HepG2 (cell line): ENCODE data around the gene NSUN5. TPM values are rescaled to one million over a fixed set of nuclear protein-coding genes. Genes with fewer than 3 reads are reported as not detected.

ENCODE experiments used
- DR1 ChIP-seq: sonication (generic); formaldehyde crosslinking; IDR thresholded peaks from 2 replicates; pipeline ENCODE4 v1.8.0; 2021; ENCODE audit warnings: mild to moderate bottlenecking, missing genetic modification reagents, inconsistent platforms
- FOXP4 ChIP-seq: sonication (generic); formaldehyde crosslinking; IDR thresholded peaks from 2 replicates; pipeline ENCODE4 v1.4.0; 2020; ENCODE audit warnings: missing genetic modification reagents
- HDAC6 ChIP-seq: fragments of 200-600 bp; sonication (generic); IDR thresholded peaks from 2 replicates; pipeline ENCODE4 v1.7.0; 2017; ENCODE audit warnings: mild to moderate bottlenecking, antibody characterized with exemption, low read length, low read depth
- IRX3 ChIP-seq: sonication (generic); formaldehyde crosslinking; IDR thresholded peaks from 2 replicates; pipeline ENCODE4 v1.8.1; 2023; ENCODE audit warnings: mild to moderate bottlenecking, low read depth, missing genetic modification reagents, borderline replicate concordance
- KIAA2018 ChIP-seq: sonication (generic); formaldehyde crosslinking; IDR thresholded peaks from 2 replicates; pipeline ENCODE4 v1.5.0; 2020; ENCODE audit warnings: mild to moderate bottlenecking, missing genetic modification reagents, borderline replicate concordance
- MAFG ChIP-seq: sonication (generic); formaldehyde crosslinking; IDR thresholded peaks from 2 replicates; pipeline ENCODE4 v1.5.1; 2020; ENCODE audit warnings: mild to moderate bottlenecking, missing genetic modification reagents
- NPAS2 ChIP-seq: sonication (generic); formaldehyde crosslinking; IDR thresholded peaks from 2 replicates; pipeline ENCODE4 v1.8.0; 2022; ENCODE audit warnings: mild to moderate bottlenecking, missing genetic modification reagents, borderline replicate concordance
- RNF2 ChIP-seq: fragments of 450-650 bp; conservative IDR thresholded peaks from 2 replicates; pipeline ENCODE4 v1.6.1; 2016; ENCODE audit warnings: low read depth
- SRY ChIP-seq: sonication (generic); formaldehyde crosslinking; IDR thresholded peaks from 2 replicates; pipeline ENCODE4 v1.8.0; 2022; ENCODE audit warnings: mild to moderate bottlenecking, missing genetic modification reagents
- TEF ChIP-seq: sonication (generic); formaldehyde crosslinking; IDR thresholded peaks from 2 replicates; pipeline ENCODE4 v1.5.0; 2020; ENCODE audit warnings: missing genetic modification reagents
- U2AF2 ChIP-seq: fragments of 200-400 bp; formaldehyde crosslinking; IDR thresholded peaks from 2 replicates; pipeline ENCODE4 v1.6.1; 2017; ENCODE audit warnings: low read depth, mild to moderate bottlenecking, low read length
- YEATS4 ChIP-seq: sonication (generic); formaldehyde crosslinking; IDR thresholded peaks from 2 replicates; pipeline ENCODE4 v1.4.0; 2020; ENCODE audit warnings: missing genetic modification reagents, borderline replicate concordance
- ZFP91 ChIP-seq: sonication (generic); formaldehyde crosslinking; IDR thresholded peaks from 2 replicates; pipeline ENCODE4 v1.9.0; 2022; ENCODE audit warnings: missing genetic modification reagents, mild to moderate bottlenecking, borderline replicate concordance
- ZNF253 ChIP-seq: sonication (generic); formaldehyde crosslinking; IDR thresholded peaks from 2 replicates; pipeline ENCODE4 v1.8.0; 2022; ENCODE audit warnings: mild to moderate bottlenecking, missing genetic modification reagents, borderline replicate concordance
- polyA plus RNA-seq, 8 experiments: library from polyadenylated mRNA; depleted of rRNA in 3 of 8; stranded (reverse) in 7 of 8; unstranded in 1 of 8; fragments of >200 nt; fragmentation: Illumina TruSeq in 4 of 8; extraction: Trizol in 4 of 8; gene quantifications; 2 replicates each; pipeline versions ENCODE4 v1.2.1 to v1.2.3, GENCODE V29; 2011 to 2016; ENCODE audit warnings: low read depth in 4 of 8, missing spikeins in 1 of 8, mixed read lengths in 1 of 8; ENCODE audit not compliant: insufficient read depth in 1 of 8
- total RNA-seq, 5 experiments: library from RNA; depleted of rRNA; stranded (reverse); fragments of >200 nt; fragmentation: Illumina TruSeq; extraction: Trizol; gene quantifications; 2 replicates each; pipeline ENCODE4 v1.2.3, GENCODE V29; 2016; ENCODE audit warnings: low read depth in 1 of 5
- TF ChIP-seq, protein P1 (sequence below): sonication (generic); formaldehyde crosslinking; IDR thresholded peaks from 2 replicates; pipeline ENCODE4 v1.5.0; 2020; ENCODE audit warnings: missing genetic modification reagents, mild to moderate bottlenecking, borderline replicate concordance

The NSUN5 gene
- total and polyA plus RNA-seq, 2 of the 13 experiments (the other 11 are each of a cell fraction or from before 2014, with no cell fraction given): 19.9 to 35.8 TPM

GRCh38 chr7:73343671-73344380 is 35.2 kb upstream of the NSUN5 start (continued):
- TF ChIP-seq ZFP91 (CRISPR knock-in tag) (0 out of 2 replicates have a peak, but pooled peaks have one; percentile 21), NPAS2 (CRISPR knock-in tag) (no peak), FOXP4 (CRISPR knock-in tag) (peak; percentile 39; the same call in 1 of the 2 replicates), YEATS4 (peak; percentile 35; the same call in 1 of the 2 replicates), KIAA2018 (CRISPR knock-in tag) (no peak), IRX3 (CRISPR knock-in tag) (no peak), RNF2 (no peak), U2AF2 (no peak), DR1 (no peak), SRY (CRISPR knock-in tag) (no peak), MAFG (CRISPR knock-in tag) (no peak), ZNF253 (no peak), TEF (CRISPR knock-in tag) (no peak), HDAC6 (no peak)
- TF ChIP-seq, protein P1, sequence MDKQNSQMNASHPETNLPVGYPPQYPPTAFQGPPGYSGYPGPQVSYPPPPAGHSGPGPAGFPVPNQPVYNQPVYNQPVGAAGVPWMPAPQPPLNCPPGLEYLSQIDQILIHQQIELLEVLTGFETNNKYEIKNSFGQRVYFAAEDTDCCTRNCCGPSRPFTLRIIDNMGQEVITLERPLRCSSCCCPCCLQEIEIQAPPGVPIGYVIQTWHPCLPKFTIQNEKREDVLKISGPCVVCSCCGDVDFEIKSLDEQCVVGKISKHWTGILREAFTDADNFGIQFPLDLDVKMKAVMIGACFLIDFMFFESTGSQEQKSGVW (CRISPR knock-in tag): no peak
